ENCODE data around the gene NPDC1.
A peak's percentile ranks its signal among the peaks of the same experiment; 100 is the strongest.

The NPDC1 gene

GRCh38 chr9:137076636-137077009 is 30.6 kb upstream of the NPDC1 start:
- TF ChIP-seq, protein P1, sequence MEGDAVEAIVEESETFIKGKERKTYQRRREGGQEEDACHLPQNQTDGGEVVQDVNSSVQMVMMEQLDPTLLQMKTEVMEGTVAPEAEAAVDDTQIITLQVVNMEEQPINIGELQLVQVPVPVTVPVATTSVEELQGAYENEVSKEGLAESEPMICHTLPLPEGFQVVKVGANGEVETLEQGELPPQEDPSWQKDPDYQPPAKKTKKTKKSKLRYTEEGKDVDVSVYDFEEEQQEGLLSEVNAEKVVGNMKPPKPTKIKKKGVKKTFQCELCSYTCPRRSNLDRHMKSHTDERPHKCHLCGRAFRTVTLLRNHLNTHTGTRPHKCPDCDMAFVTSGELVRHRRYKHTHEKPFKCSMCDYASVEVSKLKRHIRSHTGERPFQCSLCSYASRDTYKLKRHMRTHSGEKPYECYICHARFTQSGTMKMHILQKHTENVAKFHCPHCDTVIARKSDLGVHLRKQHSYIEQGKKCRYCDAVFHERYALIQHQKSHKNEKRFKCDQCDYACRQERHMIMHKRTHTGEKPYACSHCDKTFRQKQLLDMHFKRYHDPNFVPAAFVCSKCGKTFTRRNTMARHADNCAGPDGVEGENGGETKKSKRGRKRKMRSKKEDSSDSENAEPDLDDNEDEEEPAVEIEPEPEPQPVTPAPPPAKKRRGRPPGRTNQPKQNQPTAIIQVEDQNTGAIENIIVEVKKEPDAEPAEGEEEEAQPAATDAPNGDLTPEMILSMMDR (IDR thresholded peaks at IDR 0.05; ENCODE audit: low read depth, low read length): no peak
- peaks cover 29% of the 10 kb centered on the region for H3K36me3 ChIP-seq
- no peak for DNase-seq
- no peaks in the 10 kb centered on the region for H3K27me3 ChIP-seq
- H3K9me3 ChIP-seq: no peaks in the 10 kb centered on the region
- H3K4me1 ChIP-seq: peaks cover 11% of the 10 kb centered on the region
- H3K4me3 ChIP-seq (ENCODE audit: low read depth, low read length): peak overlapping the region; percentile 33; the same call in 1 of the 2 replicates

- TF ChIP-seq, protein P1 (IDR thresholded peaks at IDR 0.05; ENCODE audit: low read depth, low read length): no peak
- Histone ChIP-seq H3K4me3 (ENCODE audit: low read depth, low read length) (no peak overlapping the region), H3K27me3 (no peaks in the 10 kb centered on the region), H3K36me3 (peaks cover 21% of the 10 kb centered on the region), H3K9me3 (no peaks in the 10 kb centered on the region), H3K4me1 (peaks cover 21% of the 10 kb centered on the region)
- no peak for DNase-seq
These were observed 29.3 kb upstream of the NPDC1 start for GRCh38 chr9:137075275-137075775.

DNA sequence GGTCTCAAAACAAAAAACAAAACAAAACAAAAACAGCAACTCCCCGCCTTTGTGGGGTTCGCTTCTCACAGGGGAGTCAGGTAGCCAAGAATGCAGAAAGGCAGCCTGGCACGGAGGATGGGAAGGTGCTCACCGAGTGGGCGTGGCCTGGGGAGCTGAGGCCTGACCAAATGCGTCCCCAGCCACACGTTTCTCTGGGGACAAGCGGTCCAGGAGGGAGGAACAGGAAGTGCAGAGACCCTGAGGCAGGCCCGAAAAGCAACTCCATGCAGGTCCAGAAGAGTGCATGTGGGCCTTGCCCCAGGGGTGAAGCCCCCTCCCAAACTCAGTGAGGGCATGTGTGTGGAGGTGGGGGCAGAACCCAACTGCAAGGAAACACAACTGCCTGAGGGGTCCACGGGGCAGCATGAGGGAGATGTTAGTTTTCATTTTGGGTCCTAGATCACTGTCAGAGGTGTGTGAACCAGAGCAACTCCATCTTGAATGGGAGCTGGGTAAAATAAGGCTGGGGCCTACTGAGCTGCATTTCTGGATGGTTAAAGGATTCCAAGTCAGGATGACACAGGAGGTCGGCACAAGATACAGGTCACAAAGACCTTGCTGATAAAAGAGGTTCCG is 28.8 kb upstream of the NPDC1 start:
- Histone ChIP-seq H3K4me3 (ENCODE audit: low read depth, low read length) (no peak overlapping the region), H3K4me1 (peaks cover 21% of the 10 kb centered on the region)
- no peak for DNase-seq

DNA sequence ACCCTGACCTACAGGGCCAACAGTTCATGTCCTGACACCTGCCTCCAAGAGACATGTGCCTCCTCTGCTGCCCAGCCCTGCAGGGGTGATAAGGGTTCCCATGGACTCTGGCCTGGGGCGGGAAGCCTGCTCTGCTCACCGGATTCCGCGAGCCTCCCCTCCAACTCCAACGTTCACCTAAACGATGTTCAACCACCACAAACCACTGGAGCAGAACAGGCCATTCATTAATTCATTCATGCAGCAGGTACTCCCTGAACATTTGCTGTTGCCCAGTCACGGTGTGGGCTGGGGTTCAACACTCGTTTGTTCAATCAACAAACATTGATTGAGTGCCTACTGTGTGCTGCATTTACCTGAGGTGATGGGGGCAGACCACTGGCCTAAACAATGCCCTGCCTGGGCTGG is 28.0 kb upstream of the NPDC1 start:
- no peak overlapping the region for H3K4me3 ChIP-seq (ENCODE audit: low read depth, low read length)
- TF ChIP-seq, protein P1 (IDR thresholded peaks at IDR 0.05; ENCODE audit: low read depth, low read length): no peak
- no peaks in the 10 kb centered on the region for H3K27me3 ChIP-seq
- DNase-seq: no peak
- H3K36me3 ChIP-seq: peaks cover 7% of the 10 kb centered on the region
- H3K4me1 ChIP-seq: peaks cover 21% of the 10 kb centered on the region
- no peaks in the 10 kb centered on the region for H3K9me3 ChIP-seq

More for the DNA sequence above, 28.8 kb upstream of the NPDC1 start:
- Histone ChIP-seq H3K36me3 (peaks cover 15% of the 10 kb centered on the region), H3K9me3 (no peaks in the 10 kb centered on the region), H3K27me3 (no peaks in the 10 kb centered on the region)
- TF ChIP-seq, protein P1 (IDR thresholded peaks at IDR 0.05; ENCODE audit: low read depth, low read length): no peak

DNA sequence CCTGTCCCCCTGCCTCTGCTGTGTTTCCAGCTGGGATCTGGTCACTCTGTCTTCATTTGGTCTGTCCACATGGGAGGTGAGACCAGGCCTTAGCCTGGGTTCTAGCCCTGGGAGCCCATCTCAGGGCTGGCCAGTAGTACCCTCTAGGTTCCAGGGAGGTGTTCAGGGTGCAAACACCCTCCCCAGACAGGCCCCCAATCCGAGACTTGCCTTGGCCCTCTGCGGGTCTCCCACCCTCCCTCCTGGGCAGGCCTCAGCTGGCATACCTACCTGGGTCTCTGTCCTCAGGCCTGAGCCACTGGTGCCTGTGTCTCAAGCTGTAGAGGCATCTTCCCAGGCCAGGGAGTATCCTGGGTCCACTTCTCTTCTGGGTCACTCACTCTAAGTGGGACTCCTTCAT is 25.3 kb upstream of the NPDC1 start:
- H3K4me1 ChIP-seq: peaks cover 20% of the 10 kb centered on the region
- H3K4me3 ChIP-seq (ENCODE audit: low read depth, low read length): peak overlapping the region; percentile 74

DNA sequence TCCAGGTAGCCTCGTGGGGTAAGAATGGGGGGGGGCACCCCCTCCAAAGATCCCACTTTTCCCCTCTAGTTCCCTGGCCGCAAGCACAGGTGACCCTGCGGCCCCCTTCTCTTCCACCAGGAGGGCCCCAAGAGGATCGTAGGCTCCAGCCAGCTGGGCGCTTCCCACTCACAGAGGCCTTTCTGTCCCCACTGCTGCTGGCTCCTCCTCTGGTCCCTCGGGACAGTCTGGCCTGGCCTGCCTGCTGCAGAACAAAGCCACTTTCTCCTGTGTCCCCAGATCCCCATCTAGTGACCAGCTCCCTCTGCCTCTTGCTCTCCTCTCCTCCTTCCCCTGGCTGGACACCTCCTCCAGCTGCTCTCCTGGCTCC is 24.9 kb upstream of the NPDC1 start:
- peaks cover 14% of the 10 kb centered on the region for H3K36me3 ChIP-seq
- DNase-seq: peak; percentile 94
- TF ChIP-seq, protein P1 (IDR thresholded peaks at IDR 0.05; ENCODE audit: low read depth, low read length): peak; percentile 46
- no peaks in the 10 kb centered on the region for H3K27me3 ChIP-seq
- no peaks in the 10 kb centered on the region for H3K9me3 ChIP-seq
- peaks cover 20% of the 10 kb centered on the region for H3K4me1 ChIP-seq
- peak overlapping the region; percentile 74 for H3K4me3 ChIP-seq (ENCODE audit: low read depth, low read length)

More for the DNA sequence above, 25.3 kb upstream of the NPDC1 start:
- H3K9me3 ChIP-seq: no peaks in the 10 kb centered on the region
- TF ChIP-seq, protein P1 (IDR thresholded peaks at IDR 0.05; ENCODE audit: low read depth, low read length): no peak
- no peak for DNase-seq
- no peaks in the 10 kb centered on the region for H3K27me3 ChIP-seq
- peaks cover 10% of the 10 kb centered on the region for H3K36me3 ChIP-seq
